Mucosa of rectum (tissue), 2 donors: ENCODE measurements around the gene EMID1.
A peak's percentile ranks its signal among the peaks of the same experiment; 100 is the strongest.

ENCODE experiments used
- H3K27ac ChIP-seq, 2 donors: one replicate each; pipeline ENCODE4 v1.7.0; 2013; ENCODE audit warnings: inconsistent platforms in 2 of 2, low read depth in 2 of 2, low read length in 2 of 2
- H3K27me3 ChIP-seq, 2 donors: one replicate each; pipeline ENCODE4 v1.7.0; 2013; ENCODE audit warnings: low read length in 2 of 2; ENCODE audit not compliant: control insufficient read depth in 2 of 2, insufficient read depth in 2 of 2
- H3K36me3 ChIP-seq, 2 donors: one replicate each; pipeline ENCODE4 v1.7.0; 2013; ENCODE audit warnings: low read length in 2 of 2; ENCODE audit not compliant: control insufficient read depth in 2 of 2, insufficient read depth in 2 of 2
- H3K4me1 ChIP-seq, 2 donors: one replicate each; pipeline ENCODE4 v1.7.0; 2013; ENCODE audit warnings: low read length in 2 of 2, mild to moderate bottlenecking in 1 of 2; ENCODE audit not compliant: control insufficient read depth in 2 of 2, insufficient read depth in 2 of 2
- H3K4me3 ChIP-seq, 2 donors: one replicate each; pipeline ENCODE4 v1.7.0; 2013; ENCODE audit warnings: low read length in 2 of 2
- H3K9ac ChIP-seq, 2 donors: one replicate each; pipeline ENCODE4 v1.7.0; 2013; ENCODE audit warnings: low read length in 2 of 2, low read depth in 1 of 2, mild to moderate bottlenecking in 1 of 2
- H3K9me3 ChIP-seq, 2 donors: one replicate each; pipeline ENCODE4 v1.7.0; 2013; ENCODE audit warnings: low read length in 2 of 2; ENCODE audit not compliant: control insufficient read depth in 2 of 2
- donor health status: healthy.
- donor health status: Normal muscosa, but diverticular disease.

Gene EMID1

DNA sequence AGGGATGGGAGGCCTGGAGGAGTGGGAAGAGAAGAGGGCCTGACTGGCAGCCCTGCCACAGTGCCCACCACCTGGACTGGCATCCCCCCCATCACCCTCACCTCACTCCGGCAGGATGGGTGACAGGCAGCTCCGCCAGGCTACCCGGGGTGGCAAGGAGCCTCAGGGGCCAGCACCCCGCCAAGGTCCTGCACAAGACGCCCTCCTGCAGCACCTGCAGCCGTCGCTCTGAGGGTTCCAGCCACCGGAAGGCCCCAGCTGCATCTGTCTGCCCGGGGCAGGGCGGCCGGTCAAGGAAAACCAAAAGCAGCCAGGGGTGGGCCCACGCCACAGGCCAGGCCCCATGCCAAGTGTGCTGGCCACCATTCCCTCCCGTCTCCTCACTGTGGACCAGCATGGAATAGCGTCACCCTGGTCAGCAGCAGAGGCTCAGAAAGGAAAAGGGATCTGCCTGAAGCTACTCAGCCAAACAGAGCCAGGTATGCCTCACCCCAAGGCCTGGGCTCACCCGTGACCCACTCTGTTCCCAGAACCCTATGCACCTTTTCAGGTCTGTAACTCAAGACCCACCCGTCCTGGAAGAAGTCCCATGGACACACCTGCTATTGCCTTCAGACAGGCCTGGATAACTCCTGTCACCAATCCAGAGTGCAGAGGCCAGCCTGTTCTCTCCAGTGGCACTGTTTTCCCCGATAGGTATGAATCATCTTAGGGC, 55.1 kb downstream of the EMID1 start:
- H3K9me3 ChIP-seq, result no peaks in the 10 kb centered on the region
- no peaks in the 10 kb centered on the region for H3K27me3 ChIP-seq
- no peak overlapping the region for H3K27ac ChIP-seq
- no peak overlapping the region for H3K9ac ChIP-seq
- H3K36me3 ChIP-seq, result peaks cover 0 to 10% of the 10 kb centered on the region in 2 donors
- H3K4me1 ChIP-seq, result no peaks in the 10 kb centered on the region
- H3K4me3 ChIP-seq, result no peak overlapping the region

GRCh38 chr22:29263791-29264276, 58.1 kb downstream of the EMID1 start:
- H3K27me3 ChIP-seq, result no peaks in the 10 kb centered on the region
- H3K9me3 ChIP-seq, result no peaks in the 10 kb centered on the region
- H3K9ac ChIP-seq, result no peak overlapping the region
- H3K4me1 ChIP-seq, result peaks cover 6 to 11% of the 10 kb centered on the region in 2 donors
- H3K4me3 ChIP-seq, result no peak overlapping the region
- H3K27ac ChIP-seq, result no peak overlapping the region
- H3K36me3 ChIP-seq, result peaks cover 0 to 10% of the 10 kb centered on the region in 2 donors

DNA sequence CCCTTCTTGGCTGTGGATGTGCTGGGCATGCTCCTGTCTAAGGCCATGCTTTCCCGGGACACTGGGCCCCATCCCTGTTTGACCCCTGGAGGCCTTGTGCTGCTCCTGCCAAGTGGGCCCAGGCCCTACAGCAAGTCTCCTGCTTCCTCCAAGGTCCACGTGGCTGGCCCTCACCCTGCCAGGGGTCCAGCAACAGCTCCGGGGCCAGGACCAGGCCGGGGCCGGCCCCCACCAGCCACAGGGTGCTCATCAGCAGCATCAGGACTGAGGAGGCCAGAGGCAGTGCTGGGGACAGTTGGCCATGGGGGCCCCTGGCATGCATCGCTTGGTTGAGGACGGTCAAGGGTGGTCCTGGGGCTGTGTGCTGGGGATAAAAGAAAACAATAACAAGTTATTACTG, 59.6 kb downstream of the EMID1 start:
- Histone ChIP-seq H3K9me3 (no peaks in the 10 kb centered on the region), H3K27ac (no peak overlapping the region), H3K4me1 (peaks cover 19 to 25% of the 10 kb centered on the region in 2 donors), H3K4me3 (no peak overlapping the region), H3K9ac (no peak overlapping the region), H3K36me3 (peaks cover 0 to 10% of the 10 kb centered on the region in 2 donors), H3K27me3 (no peaks in the 10 kb centered on the region)

- Histone ChIP-seq H3K9ac (no peak overlapping the region), H3K9me3 (no peaks in the 10 kb centered on the region), H3K4me3 (no peak overlapping the region), H3K27ac (no peak overlapping the region), H3K36me3 (peaks cover 0 to 10% of the 10 kb centered on the region in 2 donors), H3K27me3 (no peaks in the 10 kb centered on the region), H3K4me1 (peaks cover 25 to 27% of the 10 kb centered on the region in 2 donors)
Measured at GRCh38 chr22:29265929-29266328, 60.2 kb downstream of the EMID1 start.

DNA sequence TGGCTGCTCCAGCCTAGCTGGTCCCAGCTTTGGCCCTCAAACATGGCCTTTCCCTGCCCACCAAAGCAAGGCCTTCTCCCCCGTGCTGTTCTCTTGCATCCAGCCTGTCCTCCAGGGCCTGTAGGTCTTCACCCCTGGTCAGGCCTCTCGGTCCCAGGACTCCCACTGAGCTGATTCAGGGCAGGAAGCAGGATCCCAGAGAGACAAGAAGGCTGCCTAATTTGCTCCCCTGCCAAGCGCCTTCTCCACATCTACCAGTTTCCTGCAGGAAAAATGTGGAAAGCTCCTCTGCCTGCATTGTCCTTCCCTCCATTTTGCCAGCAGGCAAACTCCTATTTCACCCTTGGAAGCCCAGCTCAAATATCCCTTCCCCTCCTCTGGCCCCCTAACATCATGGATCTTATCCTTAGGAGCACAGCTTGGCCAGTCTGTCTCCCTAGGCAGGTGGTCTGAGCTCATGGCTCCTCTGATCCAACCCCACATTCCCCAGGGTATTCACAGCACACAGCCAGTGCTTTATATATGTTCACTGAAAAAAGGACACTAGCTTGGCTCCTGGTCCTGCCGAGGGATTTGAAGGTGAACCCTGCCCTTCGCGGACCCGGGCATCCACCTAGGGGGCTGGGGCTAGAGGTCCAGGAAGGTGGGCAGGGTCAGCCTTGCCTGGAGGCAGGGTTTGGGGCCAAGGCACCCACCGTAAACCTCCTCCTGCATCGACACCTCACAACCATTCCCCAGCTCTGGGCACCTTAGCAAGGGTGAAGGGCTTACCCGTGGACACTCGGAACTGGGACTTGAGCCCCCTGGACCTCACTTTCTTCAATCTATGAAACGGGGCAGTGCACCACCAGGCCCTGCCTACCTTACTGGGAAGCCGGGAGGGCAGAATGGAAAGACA, 61.1 kb downstream of the EMID1 start:
- H3K27me3 ChIP-seq, result no peaks in the 10 kb centered on the region
- H3K9me3 ChIP-seq, result no peaks in the 10 kb centered on the region
- peak overlapping the region; percentile 95 to 96 for H3K4me3 ChIP-seq
- peak overlapping the region; percentile 99 for H3K9ac ChIP-seq
- peaks cover under 1 to 19% of the 10 kb centered on the region in 2 donors for H3K36me3 ChIP-seq
- peaks cover 29 to 34% of the 10 kb centered on the region in 2 donors for H3K4me1 ChIP-seq
- H3K27ac ChIP-seq, result peak overlapping the region in 1 of 2 donors; percentile 98

DNA sequence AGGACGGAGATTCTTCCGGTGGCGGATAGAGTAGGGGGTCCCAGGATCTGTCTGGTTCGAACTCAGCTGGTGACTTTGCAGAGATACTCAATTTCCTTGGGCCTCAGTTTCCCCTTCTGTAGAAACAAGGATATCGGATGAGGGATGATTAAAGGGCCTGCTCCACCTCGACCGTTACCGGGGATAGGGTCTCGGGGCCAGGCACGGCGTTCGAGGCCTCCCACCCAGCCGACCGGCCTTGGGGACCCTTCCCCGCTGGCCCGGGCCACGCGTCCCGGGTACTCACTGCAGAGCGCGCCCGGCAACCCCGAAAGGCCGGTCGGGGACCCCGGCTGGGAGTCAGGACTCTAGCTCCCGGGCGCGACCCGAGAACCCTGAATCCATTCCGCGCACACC, 61.8 kb downstream of the EMID1 start:
- peak overlapping the region; percentile 99 for H3K9ac ChIP-seq
- H3K27ac ChIP-seq, result peak overlapping the region; percentile 98
- no peaks in the 10 kb centered on the region for H3K27me3 ChIP-seq
- peaks cover 30 to 36% of the 10 kb centered on the region in 2 donors for H3K4me1 ChIP-seq
- H3K36me3 ChIP-seq, result peaks cover 6 to 26% of the 10 kb centered on the region in 2 donors
- no peaks in the 10 kb centered on the region for H3K9me3 ChIP-seq
- H3K4me3 ChIP-seq, result peak overlapping the region; percentile 95 to 96

- peaks cover 11 to 31% of the 10 kb centered on the region in 2 donors for H3K36me3 ChIP-seq
- peak within 1 kb of the TSS; percentile 95 to 96 for H3K4me3 ChIP-seq
- peak within 1 kb of the TSS; percentile 99 for H3K9ac ChIP-seq
- H3K27ac ChIP-seq, result peak within 1 kb of the TSS; percentile 98
- H3K4me1 ChIP-seq, result peaks cover 30 to 39% of the 10 kb centered on the region in 2 donors
- H3K27me3 ChIP-seq, result no peaks in the 10 kb centered on the region
- no peaks in the 10 kb centered on the region for H3K9me3 ChIP-seq
Measured at GRCh38 chr22:29267858-29268510, 62.3 kb downstream of the EMID1 start, which contains the start of the genes EWSR1 and RHBDD3. EWSR1 (plus strand) TSS chr22:29268268; CDS start chr22:29268337, 69 bp downstream. RHBDD3 (minus strand) TSS chr22:29267981; CDS start chr22:29265626, 2,355 bp downstream.

- Histone ChIP-seq H3K9ac (peak overlapping the region; percentile 99), H3K27me3 (no peaks in the 10 kb centered on the region), H3K27ac (peak overlapping the region; percentile 98), H3K4me1 (peaks cover 30 to 39% of the 10 kb centered on the region in 2 donors), H3K9me3 (no peaks in the 10 kb centered on the region), H3K4me3 (peak overlapping the region; percentile 95 to 96), H3K36me3 (peaks cover 18 to 38% of the 10 kb centered on the region in 2 donors)
Measured at GRCh38 chr22:29268511-29269229, 63.0 kb downstream of the EMID1 start.

- H3K9ac ChIP-seq, result peak overlapping the region; percentile 99
- peak overlapping the region; percentile 98 for H3K27ac ChIP-seq
- H3K9me3 ChIP-seq, result no peaks in the 10 kb centered on the region
- H3K27me3 ChIP-seq, result no peaks in the 10 kb centered on the region
- peaks cover 30 to 39% of the 10 kb centered on the region in 2 donors for H3K4me1 ChIP-seq
- peak overlapping the region; percentile 95 to 96 for H3K4me3 ChIP-seq
- peaks cover 23 to 41% of the 10 kb centered on the region in 2 donors for H3K36me3 ChIP-seq
Measured at GRCh38 chr22:29269230-29269604, 63.5 kb downstream of the EMID1 start.
